Measurements from ENCODE around the gene FARP2. TPM values are rescaled to one million over a fixed set of nuclear protein-coding genes. Genes with fewer than 3 reads are reported as not detected.

Gene FARP2
- total RNA-seq, 2 donors from 2014 or later: 48.1 to 67.4 TPM

GRCh38 chr2:241320394-241320793, 35.7 kb upstream of the FARP2 start:
- Histone ChIP-seq H3K4me1 (ENCODE audit: control insufficient read depth in 1 of 2, low read depth in 2 of 2) (peaks cover 40 to 84% of the 10 kb centered on the region in 2 donors), H3K4me3 (no peak overlapping the region)
- DNase-seq (ENCODE audit: low spot score): no peak

DNA sequence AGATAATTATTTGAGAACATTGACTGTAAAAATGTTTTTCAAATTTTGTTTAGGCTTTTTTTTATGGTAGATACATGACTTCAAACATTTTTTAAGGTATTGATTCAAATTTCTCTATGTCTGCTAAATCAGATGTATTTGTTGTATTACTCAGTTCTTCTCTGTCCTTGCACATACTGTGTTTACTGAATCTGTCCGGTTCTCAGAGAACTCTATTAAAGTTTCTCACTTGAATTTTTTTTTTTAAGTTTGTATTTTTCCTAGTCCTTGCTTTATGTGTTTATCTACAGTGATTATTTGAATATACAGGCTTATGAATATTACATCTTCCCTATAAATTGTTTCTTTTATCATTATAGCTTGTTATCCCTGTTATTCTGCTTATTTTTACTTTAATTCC, 35.1 kb upstream of the FARP2 start:
- Histone ChIP-seq H3K4me3 (no peak overlapping the region), H3K4me1 (ENCODE audit: control insufficient read depth in 1 of 2, low read depth in 2 of 2) (peaks cover 40 to 85% of the 10 kb centered on the region in 2 donors), H3K9me3 (no peaks in the 10 kb centered on the region), H3K27me3 (replicated peaks; ENCODE audit: insufficient read depth) (no peaks in the 10 kb centered on the region), H3K36me3 (no peaks in the 10 kb centered on the region), H3K27ac (no peak overlapping the region)
- DNase-seq (ENCODE audit: low spot score) (no peak), ATAC-seq (ENCODE audit: insufficient number of reproducible peaks, low FRiP score, low read depth) (no peak)
- TF ChIP-seq CTCF (IDR thresholded peaks at IDR 0.05): no peak

More at GRCh38 chr2:241320394-241320793, 35.7 kb upstream of the FARP2 start:
- no peak for TF ChIP-seq CTCF (IDR thresholded peaks at IDR 0.05)
- H3K9me3 ChIP-seq: no peaks in the 10 kb centered on the region
- ATAC-seq (ENCODE audit: insufficient number of reproducible peaks, low FRiP score, low read depth): no peak
- no peaks in the 10 kb centered on the region for H3K36me3 ChIP-seq
- no peak overlapping the region for H3K27ac ChIP-seq
- H3K27me3 ChIP-seq (replicated peaks; ENCODE audit: insufficient read depth): no peaks in the 10 kb centered on the region

- no peak for TF ChIP-seq CTCF (IDR thresholded peaks at IDR 0.05)
- Histone ChIP-seq H3K4me3 (peak overlapping the region; percentile 33), H3K4me1 (ENCODE audit: control insufficient read depth in 1 of 2, low read depth in 2 of 2) (peaks cover 39 to 82% of the 10 kb centered on the region in 2 donors), H3K9me3 (no peaks in the 10 kb centered on the region), H3K27ac (no peak overlapping the region), H3K27me3 (replicated peaks; ENCODE audit: insufficient read depth) (no peaks in the 10 kb centered on the region), H3K36me3 (peaks cover 4% of the 10 kb centered on the region)
- DNase-seq (ENCODE audit: low spot score) (no peak), ATAC-seq (ENCODE audit: insufficient number of reproducible peaks, low FRiP score, low read depth) (no peak)
Observed at GRCh38 chr2:241321886-241322285, 34.2 kb upstream of the FARP2 start.

- Histone ChIP-seq H3K4me1 (ENCODE audit: control insufficient read depth in 1 of 2, low read depth in 2 of 2) (peaks cover 23 to 63% of the 10 kb centered on the region in 2 donors), H3K9me3 (no peaks in the 10 kb centered on the region), H3K27me3 (replicated peaks; ENCODE audit: insufficient read depth) (no peaks in the 10 kb centered on the region), H3K27ac (no peak overlapping the region), H3K36me3 (peaks cover 7% of the 10 kb centered on the region), H3K4me3 (no peak overlapping the region)
- TF ChIP-seq CTCF (IDR thresholded peaks at IDR 0.05): no peak
- ATAC-seq (ENCODE audit: insufficient number of reproducible peaks, low FRiP score, low read depth): no peak
- DNase-seq (ENCODE audit: low spot score): no peak
Observed at GRCh38 chr2:241323778-241324177, 32.3 kb upstream of the FARP2 start.

GRCh38 chr2:241324775-241325174, 31.3 kb upstream of the FARP2 start:
- Histone ChIP-seq H3K4me1 (ENCODE audit: control insufficient read depth in 1 of 2, low read depth in 2 of 2) (peaks cover 23 to 53% of the 10 kb centered on the region in 2 donors), H3K27ac (no peak overlapping the region), H3K36me3 (peaks cover 14% of the 10 kb centered on the region), H3K9me3 (no peaks in the 10 kb centered on the region), H3K27me3 (replicated peaks; ENCODE audit: insufficient read depth) (no peaks in the 10 kb centered on the region), H3K4me3 (no peak overlapping the region)
- no peak for TF ChIP-seq CTCF (IDR thresholded peaks at IDR 0.05)
- no peak for DNase-seq (ENCODE audit: low spot score)
- no peak for ATAC-seq (ENCODE audit: insufficient number of reproducible peaks, low FRiP score, low read depth)
